ENCODE results near the gene CYB561.

Gene CYB561, protein sequence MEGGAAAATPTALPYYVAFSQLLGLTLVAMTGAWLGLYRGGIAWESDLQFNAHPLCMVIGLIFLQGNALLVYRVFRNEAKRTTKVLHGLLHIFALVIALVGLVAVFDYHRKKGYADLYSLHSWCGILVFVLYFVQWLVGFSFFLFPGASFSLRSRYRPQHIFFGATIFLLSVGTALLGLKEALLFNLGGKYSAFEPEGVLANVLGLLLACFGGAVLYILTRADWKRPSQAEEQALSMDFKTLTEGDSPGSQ

DNA sequence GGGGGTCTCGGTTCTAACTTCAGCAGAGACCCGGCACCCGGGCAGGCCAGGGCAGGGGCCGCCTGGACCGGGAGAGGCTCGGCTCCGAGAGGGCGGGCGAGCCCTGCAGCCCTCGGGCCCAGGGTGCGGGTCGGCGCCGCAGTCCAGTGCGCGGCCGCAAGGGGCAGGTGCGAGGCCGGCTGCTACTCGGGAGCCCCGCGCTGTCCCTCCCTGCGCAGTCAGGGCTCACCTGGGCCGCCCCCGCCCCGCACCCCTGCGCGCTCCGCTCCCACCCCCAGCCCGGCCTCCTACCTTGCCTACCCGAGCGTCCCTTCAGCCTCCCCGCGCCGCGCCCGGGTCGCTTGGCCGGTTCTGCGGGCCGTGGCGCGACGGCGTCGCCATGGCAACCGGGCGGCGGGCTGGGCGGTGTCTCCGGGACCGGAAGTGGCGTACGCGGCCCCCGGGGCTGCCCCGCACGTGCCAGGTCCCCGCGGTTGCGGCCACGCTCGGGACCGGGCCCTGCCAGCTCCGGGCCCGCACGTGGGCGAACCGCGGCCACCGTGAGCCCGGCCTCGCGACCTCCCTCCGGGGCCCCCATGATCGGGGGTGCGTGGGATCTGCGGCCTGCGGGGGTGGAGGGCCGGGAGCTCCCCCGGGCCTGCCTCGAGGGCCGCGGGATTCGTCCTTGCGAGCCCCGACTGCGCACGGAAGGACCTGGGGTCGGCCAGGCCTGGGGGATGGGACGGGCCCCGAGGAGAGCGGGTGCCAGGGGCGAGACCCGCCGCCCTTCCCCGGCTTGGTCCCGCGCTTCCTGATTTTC lies at the start of gene CYB561:
Gene CYB561 (minus strand): TSS at position 353 of the 799 bp plus-strand sequence. CDS start 8,759 bp downstream, outside the sequence.
- H3K27ac ChIP-seq, result peak within 1 kb of the TSS; percentile 99

GRCh38 chr17:63495491-63495890 lies 49.4 kb upstream of the CYB561 start:
- H3K27ac ChIP-seq, result no peak overlapping the region
- TF ChIP-seq, protein P1, sequence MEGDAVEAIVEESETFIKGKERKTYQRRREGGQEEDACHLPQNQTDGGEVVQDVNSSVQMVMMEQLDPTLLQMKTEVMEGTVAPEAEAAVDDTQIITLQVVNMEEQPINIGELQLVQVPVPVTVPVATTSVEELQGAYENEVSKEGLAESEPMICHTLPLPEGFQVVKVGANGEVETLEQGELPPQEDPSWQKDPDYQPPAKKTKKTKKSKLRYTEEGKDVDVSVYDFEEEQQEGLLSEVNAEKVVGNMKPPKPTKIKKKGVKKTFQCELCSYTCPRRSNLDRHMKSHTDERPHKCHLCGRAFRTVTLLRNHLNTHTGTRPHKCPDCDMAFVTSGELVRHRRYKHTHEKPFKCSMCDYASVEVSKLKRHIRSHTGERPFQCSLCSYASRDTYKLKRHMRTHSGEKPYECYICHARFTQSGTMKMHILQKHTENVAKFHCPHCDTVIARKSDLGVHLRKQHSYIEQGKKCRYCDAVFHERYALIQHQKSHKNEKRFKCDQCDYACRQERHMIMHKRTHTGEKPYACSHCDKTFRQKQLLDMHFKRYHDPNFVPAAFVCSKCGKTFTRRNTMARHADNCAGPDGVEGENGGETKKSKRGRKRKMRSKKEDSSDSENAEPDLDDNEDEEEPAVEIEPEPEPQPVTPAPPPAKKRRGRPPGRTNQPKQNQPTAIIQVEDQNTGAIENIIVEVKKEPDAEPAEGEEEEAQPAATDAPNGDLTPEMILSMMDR (IDR thresholded peaks at IDR 0.05), result no peak
- TF ChIP-seq ZFX (IDR thresholded peaks at IDR 0.05; ENCODE audit: borderline replicate concordance), result no peak

More for the DNA sequence above, at the start of gene CYB561:
- TF ChIP-seq, protein P1 (IDR thresholded peaks at IDR 0.05), result peak; percentile 59
- TF ChIP-seq ZFX (IDR thresholded peaks at IDR 0.05; ENCODE audit: borderline replicate concordance), result no peak

DNA sequence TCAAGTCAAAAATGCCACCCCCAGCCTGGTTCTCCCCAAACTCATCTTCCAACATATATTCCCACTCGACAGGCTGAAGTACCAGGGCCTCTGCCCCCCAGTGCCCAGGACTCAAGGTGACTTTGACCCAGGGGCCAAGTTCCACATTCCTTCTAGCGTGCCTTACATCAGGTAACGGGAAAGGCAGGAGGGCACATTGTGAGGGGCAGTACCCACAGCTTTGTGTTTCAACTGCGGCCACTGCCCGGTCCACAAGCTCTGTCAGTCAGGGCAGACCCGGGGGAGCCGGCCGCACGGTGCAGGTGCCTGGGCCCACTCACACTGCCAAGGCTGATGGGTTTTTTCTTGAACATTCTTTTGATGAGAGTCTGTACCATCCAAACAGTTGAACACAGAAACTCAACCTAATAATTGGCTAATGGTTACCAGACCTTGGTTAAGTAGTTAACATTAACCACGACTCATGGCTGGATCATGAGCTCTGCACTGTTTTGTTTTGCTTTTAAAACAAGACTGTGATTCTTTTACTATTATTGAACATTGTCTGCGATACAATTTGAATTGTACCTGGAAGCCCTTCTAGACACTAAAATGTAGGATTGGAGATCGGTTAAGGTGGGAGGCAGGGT lies 48.3 kb upstream of the CYB561 start:
- H3K27ac ChIP-seq, result no peak overlapping the region
- no peak for TF ChIP-seq ZFX (IDR thresholded peaks at IDR 0.05; ENCODE audit: borderline replicate concordance)
- TF ChIP-seq, protein P1 (IDR thresholded peaks at IDR 0.05), result no peak

GRCh38 chr17:63493411-63493810 lies 47.3 kb upstream of the CYB561 start:
- TF ChIP-seq ZFX (IDR thresholded peaks at IDR 0.05; ENCODE audit: borderline replicate concordance), result no peak
- TF ChIP-seq, protein P1 (IDR thresholded peaks at IDR 0.05), result no peak
- no peak overlapping the region for H3K27ac ChIP-seq

GRCh38 chr17:63492940-63493339 lies 46.8 kb upstream of the CYB561 start:
- no peak overlapping the region for H3K27ac ChIP-seq
- TF ChIP-seq ZFX (IDR thresholded peaks at IDR 0.05; ENCODE audit: borderline replicate concordance), result no peak
- TF ChIP-seq, protein P1 (IDR thresholded peaks at IDR 0.05), result no peak

- H3K27ac ChIP-seq, result no peak overlapping the region
- no peak for TF ChIP-seq ZFX (IDR thresholded peaks at IDR 0.05; ENCODE audit: borderline replicate concordance)
Measured at GRCh38 chr17:63491977-63492618, 46.0 kb upstream of the CYB561 start.

DNA sequence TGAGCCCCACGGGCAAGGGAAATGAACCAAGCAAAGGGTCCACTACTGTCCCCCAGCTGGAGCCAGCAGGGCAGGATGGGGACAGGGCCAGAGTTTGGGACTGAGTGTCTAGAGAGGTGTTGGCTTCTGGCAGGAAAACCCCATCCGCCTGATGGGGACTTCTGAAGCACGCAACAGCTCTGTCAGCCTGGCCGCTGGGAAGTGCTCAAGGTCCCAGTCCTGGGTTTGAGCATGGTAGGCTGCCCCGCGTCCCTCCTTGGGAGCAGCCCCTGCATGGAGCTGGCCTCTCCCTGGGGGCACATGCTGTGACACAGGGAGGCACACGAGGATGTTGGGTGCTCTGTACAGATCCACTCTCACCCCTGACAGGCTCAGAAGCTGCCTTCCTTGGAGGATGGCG lies 45.3 kb upstream of the CYB561 start:
- no peak overlapping the region for H3K27ac ChIP-seq
- no peak for TF ChIP-seq ZFX (IDR thresholded peaks at IDR 0.05; ENCODE audit: borderline replicate concordance)
- TF ChIP-seq, protein P1 (IDR thresholded peaks at IDR 0.05), result no peak
